22Rv1 (cell line): Measurements from ENCODE around the gene HAUS7.

Experiments
- H3K27ac ChIP-seq: fragments of 450-650 bp; 2 replicates; pipeline ENCODE4 v1.5.1; 2017
- CTCF ChIP-seq: fragments of 450-650 bp; IDR thresholded peaks from 2 replicates; pipeline ENCODE4 v1.5.1; 2017; ENCODE audit warnings: mild to moderate bottlenecking
- ZFX ChIP-seq: fragments of 450-650 bp; IDR thresholded peaks from 2 replicates; pipeline ENCODE4 v1.6.1; 2017; ENCODE audit warnings: antibody characterized with exemption, borderline replicate concordance

The HAUS7 gene

GRCh38 chrX:153423652-153424051, 46.7 kb downstream of the HAUS7 start:
- H3K27ac ChIP-seq: no peak overlapping the region
- no peak for TF ChIP-seq CTCF
- TF ChIP-seq ZFX: no peak

GRCh38 chrX:153421856-153422255, 48.5 kb downstream of the HAUS7 start:
- TF ChIP-seq CTCF: no peak
- no peak for TF ChIP-seq ZFX
- H3K27ac ChIP-seq: no peak overlapping the region

GRCh38 chrX:153420851-153421599, 49.4 kb downstream of the HAUS7 start:
- TF ChIP-seq ZFX: no peak
- no peak for TF ChIP-seq CTCF
- H3K27ac ChIP-seq: no peak overlapping the region

DNA sequence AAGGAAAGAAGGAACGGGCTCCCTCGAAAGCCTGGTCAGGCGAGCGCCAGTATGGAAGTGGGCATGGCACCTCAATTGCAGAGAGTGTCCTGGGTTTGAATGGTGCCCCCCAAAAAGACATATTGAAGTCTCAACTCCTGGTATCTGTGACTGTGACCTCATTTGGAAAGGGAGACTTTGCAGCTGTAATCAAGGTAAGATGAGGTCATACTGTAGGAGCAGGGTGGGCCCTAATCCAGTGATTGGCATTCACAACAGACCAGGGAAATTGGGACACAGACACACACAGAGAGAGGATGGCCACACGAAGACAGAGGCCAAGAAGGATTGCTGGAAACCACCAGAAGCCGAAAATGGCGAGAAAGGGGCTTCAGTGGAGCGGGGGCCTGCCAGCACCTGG, 52.7 kb downstream of the HAUS7 start:
- TF ChIP-seq CTCF (no peak), ZFX (no peak)
- H3K27ac ChIP-seq: no peak overlapping the region

DNA sequence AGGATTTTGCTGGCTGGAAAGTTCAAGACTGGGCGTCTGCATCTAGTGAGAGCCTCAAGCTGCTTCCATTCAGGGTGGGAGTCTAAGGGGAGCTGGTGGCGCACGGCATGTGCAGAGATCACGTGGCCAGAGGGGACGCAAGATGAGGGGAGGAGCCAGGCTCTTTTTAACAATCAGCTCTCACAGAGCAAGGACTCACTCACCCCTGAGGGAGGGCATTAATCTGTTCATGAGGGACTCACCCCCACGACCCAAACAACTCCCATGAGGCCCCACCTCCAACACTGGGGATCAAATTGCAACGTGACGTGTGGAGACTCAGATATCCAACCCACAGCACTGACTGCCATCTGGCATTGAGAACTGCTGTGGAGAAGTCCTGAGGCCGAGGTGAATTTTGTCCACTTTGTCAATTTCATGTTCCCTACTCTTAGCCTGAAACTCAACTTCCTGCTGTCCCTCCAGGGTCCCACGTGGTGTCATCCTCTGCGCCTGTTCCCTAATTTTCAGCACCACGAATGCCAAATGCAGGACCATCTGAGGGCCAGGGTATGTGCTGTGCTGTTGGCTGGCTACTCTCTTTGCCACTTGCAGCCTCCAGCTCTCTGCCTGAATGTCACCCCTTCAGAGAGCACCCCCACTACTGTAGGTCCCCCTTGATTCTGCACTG, 53.5 kb downstream of the HAUS7 start:
- H3K27ac ChIP-seq: no peak overlapping the region
- TF ChIP-seq ZFX (no peak), CTCF (no peak)

DNA sequence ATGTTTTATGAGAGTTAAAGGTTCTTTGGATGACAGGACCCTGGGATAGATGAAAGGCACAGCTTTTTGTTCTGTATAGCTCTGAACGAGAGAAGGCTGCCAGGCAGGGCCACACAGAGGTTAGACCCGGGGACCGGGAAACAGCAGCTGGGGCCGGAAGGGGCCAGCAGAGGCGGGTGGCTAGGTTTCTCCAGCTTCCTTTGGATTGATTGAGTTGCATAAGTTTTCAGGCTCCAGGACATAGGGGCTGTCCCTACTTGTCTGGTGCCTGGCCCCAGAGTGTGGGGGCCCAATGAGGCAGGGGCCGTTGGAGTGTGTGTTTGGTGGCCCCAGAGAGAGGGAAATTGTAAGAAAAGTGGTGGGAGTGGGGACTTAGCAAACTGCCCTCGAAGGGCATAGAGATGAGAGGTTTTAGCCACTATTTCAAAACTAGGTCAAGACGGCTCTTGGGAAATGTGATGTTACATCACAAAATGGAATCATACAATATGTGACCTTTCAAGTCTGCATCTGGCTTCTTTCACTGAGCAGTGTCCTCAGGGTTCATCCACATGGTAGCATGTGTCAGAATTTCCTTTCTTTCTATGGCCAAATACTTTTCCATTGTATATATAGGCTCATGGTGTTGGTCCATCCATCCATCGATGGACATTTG, 55.4 kb downstream of the HAUS7 start:
- TF ChIP-seq CTCF (no peak), ZFX (no peak)
- no peak overlapping the region for H3K27ac ChIP-seq

DNA sequence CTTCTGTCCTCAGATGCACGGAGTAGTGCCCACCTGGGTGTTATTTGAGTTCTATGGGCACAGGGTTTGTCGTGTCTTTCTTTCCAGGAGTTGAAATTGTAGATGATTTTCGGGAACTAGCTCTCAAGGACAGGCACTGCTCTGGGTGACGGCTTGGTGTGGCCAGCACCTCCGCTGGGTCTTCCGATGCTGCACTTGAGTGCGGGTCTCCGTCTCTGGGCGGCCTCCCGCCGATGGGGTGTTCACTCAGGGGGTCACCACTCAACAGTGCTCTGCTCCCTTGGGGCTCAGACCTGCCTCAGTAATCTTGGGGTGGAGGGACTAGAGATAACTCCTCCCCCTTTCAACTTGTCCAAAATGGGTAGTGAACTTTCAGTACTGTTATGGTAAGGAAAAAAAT, 56.6 kb downstream of the HAUS7 start:
- TF ChIP-seq CTCF (no peak), ZFX (no peak)
- H3K27ac ChIP-seq: no peak overlapping the region
